Fibroblast of the aortic adventitia (primary cell): ENCODE data around the gene PRKG1. TPM values are rescaled to one million over a fixed set of nuclear protein-coding genes. Genes with fewer than 3 reads are reported as not detected.

Experiments used
- DNase-seq: peaks from one replicate; pipeline ENCODE4 v3.0.0-alpha.2; 2010; ENCODE audit warnings: low read depth
- H3K4me3 ChIP-seq: 2 replicates; pipeline ENCODE4 v1.5.1; 2011; ENCODE audit warnings: low read depth, mild to moderate bottlenecking, control low read depth, low read length, moderate library complexity
- CTCF ChIP-seq: IDR thresholded peaks from 2 replicates; pipeline ENCODE4 v1.5.1; 2011; ENCODE audit warnings: mild to moderate bottlenecking, low read length, control low read depth, inconsistent platforms; ENCODE audit not compliant: insufficient read depth
- total RNA-seq: library from RNA; depleted of rRNA; stranded (reverse); fragments of >200 nt; gene quantifications from 2 replicates; pipeline ENCODE4 v1.2.3, GENCODE V29; 2012; ENCODE audit warnings: low replicate concordance

PRKG1 gene
- total RNA-seq, 1 donor = 45.6 TPM

DNA sequence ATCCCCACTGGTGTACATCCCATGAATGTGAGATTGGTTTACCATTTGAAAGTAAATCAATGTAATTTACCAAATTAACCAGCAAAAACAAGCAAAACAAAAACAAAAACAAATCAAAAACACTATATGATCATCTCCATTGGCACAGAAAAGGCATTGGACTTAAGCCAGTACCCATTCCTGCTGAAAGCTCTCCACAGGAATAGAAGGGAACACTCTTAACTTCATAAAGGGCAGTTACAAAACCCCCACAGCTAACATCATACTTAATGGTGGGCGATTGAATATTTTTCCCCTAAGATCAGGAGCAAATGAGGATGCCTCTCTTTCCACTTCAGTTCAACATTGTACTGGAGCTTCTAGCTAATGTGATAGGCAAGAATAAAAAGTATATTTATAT is 34.1 kb downstream of the PRKG1 start:
- no peak for TF ChIP-seq CTCF
- no peak overlapping the region for H3K4me3 ChIP-seq
- no peak for DNase-seq

DNA sequence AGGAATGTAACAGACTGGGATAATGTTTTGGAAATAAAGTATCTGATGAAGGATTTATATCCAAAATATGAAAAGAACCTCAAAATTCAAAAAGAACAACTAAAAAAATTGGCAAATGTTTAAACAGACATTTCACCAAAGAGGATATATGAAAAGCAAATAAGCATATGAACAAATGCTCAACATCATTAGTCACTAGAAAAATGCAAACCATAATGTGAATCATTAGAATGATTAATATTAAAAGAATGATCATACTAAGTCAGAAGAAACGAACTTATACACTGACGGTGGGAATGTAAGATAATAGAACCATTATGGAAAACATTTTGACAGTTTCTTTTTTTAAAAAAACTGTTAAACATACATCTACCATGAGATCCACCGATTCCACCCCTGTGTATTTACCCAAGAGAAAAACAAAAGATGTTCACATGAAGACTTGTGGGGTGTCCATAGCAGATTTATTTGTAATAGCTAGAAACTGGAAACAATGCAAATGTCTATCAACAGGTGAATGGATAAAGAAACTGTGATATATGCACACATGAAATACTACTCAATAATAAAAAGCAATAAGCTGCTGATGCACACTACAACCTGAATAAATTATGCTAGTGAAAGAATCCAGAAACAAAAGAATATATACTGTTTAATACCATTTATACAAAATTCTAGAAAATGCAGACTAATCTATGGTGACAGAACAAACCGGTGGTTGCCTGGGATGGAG is 35.7 kb downstream of the PRKG1 start:
- TF ChIP-seq CTCF = no peak
- peak; percentile 70 for DNase-seq

GRCh38 chr10:51112013-51112412 is 37.7 kb downstream of the PRKG1 start:
- no peak for DNase-seq
- H3K4me3 ChIP-seq = no peak overlapping the region
- TF ChIP-seq CTCF = no peak

More for the DNA sequence above, 35.7 kb downstream of the PRKG1 start:
- no peak overlapping the region for H3K4me3 ChIP-seq

- no peak for DNase-seq
- TF ChIP-seq CTCF = no peak
- no peak overlapping the region for H3K4me3 ChIP-seq
Measured at GRCh38 chr10:51113007-51113406, 38.7 kb downstream of the PRKG1 start.

DNA sequence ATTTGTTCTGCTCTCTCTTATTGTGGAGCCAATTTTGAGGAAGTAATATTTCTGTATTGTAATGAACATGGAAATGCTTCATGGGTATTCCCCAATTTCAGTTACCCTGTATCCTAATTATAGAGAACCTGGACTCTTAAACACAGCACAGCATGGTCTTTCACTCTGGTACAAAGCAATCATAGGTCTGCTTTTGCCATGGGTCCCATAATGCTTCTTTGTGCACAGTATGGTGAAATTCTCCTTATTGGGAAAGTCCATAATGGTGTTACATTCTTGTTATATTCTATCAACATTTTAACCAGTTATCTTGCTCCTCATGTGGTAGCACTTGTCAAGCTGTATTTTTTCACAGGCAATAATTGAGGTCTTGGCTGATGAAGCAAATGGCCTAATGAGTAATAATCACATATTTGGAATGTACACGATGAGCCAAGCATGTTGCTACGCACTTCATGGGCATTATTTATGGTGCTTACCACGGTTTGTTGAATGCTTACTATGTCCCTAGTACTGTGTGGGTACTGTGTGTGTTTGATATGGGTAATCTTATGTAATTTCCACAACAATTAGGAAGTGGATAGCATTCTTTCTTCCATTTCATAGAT is 42.9 kb downstream of the PRKG1 start:
- DNase-seq = peak; percentile 42
- TF ChIP-seq CTCF = no peak
- no peak overlapping the region for H3K4me3 ChIP-seq

DNA sequence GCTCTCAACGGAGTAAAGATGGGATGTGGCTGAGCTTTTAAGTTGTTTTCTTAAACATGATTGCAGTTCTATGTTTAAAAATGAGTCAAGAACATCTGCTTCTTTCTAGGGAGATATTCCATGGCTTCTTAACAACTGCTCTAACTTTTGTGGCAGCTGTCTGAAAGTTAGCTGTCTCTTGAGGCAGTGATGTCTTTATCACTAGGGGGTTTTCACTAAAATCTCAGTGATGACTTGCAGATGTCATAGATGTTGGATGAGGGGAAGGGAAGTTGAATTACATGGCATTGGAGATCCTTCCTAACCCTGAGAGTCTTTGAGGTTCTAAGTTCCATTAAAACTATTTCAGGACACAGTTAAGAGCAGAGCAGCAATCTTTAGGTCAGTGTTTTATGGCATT is 43.5 kb downstream of the PRKG1 start:
- DNase-seq = peak; percentile 20
- H3K4me3 ChIP-seq = no peak overlapping the region
- no peak for TF ChIP-seq CTCF

DNA sequence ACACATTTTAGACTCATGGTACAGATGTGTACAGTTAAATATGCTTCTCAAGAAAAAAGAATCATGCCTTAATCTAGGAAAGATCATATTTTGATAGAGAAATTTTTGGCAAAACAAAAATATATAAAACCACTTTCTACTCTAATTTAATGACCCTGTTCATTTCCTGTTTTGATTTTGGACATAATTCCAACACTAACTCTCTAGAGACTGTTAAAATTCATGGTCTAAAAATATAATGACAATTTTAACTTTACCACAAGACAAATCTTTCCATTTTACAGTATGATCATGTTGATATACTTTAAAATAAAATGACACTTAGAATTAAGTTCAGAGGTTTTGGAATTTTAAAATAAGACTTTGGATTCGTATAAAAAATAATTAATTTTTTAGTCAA is 45.2 kb downstream of the PRKG1 start:
- no peak for TF ChIP-seq CTCF
- no peak overlapping the region for H3K4me3 ChIP-seq
- no peak for DNase-seq
